SK-N-DZ (cell line): ENCODE measurements around the gene LCORL. TPM values are rescaled to one million over a fixed set of nuclear protein-coding genes. Genes with fewer than 3 reads are reported as not detected.
"Not testable (repeated sequence)": the region's sequence is repeated elsewhere in the genome, so short reads cannot be mapped to it uniquely, and the experiment has no call there.

ENCODE experiments used
- DNase-seq: peaks from one replicate; pipeline ENCODE4 v3.0.0-alpha.2; 2015; ENCODE audit warnings: low spot score
- polyA plus RNA-seq, 2 experiments: library from polyadenylated mRNA; depleted of rRNA; stranded (reverse); fragments of >200 nt; gene quantifications; 2 replicates each; pipeline ENCODE4 v1.2.3, GENCODE V29; 2014

LCORL gene
- polyA plus RNA-seq (2014; cell fraction: cytosol; rRNA removed): 20.6 and 21.5 TPM in 2 replicates
- polyA plus RNA-seq (2014; cell fraction: nucleus; rRNA removed): 8.2 and 14.7 TPM in 2 replicates

GRCh38 chr4:18021720-18022571 lies at the start of gene LCORL:
Gene LCORL, minus strand, starts transcription at chr4:18021755. Its CDS starts 4 bp downstream, at chr4:18021751.
- DNase-seq: peak; percentile 97

GRCh38 chr4:18069810-18070209 lies 48.3 kb upstream of the LCORL start:
- no peak for DNase-seq

DNA sequence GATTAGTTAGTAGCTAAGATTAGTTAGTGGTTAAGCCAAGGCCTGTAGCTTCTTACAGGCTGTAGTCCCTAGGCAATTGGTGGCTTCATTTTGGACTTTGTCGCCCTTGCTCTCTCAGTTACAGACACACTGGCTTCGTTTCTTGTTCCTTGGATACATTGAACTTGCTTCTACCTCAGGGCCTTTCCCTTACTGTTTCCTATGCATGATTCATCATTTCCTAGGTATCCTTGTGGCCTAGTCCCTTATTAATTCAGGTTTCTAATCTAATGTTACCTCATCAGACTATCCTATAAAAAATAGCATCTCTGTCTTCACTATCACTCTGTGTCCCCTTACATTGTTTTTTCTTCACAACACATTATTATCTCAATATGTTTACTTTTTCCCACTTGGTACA lies 45.5 kb upstream of the LCORL start:
- DNase-seq: no peak

- DNase-seq: no peak
Observed at GRCh38 chr4:18063079-18063478, 41.5 kb upstream of the LCORL start.

- DNase-seq: no peak
Observed at GRCh38 chr4:18057821-18058533, 36.4 kb upstream of the LCORL start.

- DNase-seq: no peak
Observed at GRCh38 chr4:18056030-18056429, 34.5 kb upstream of the LCORL start.

DNA sequence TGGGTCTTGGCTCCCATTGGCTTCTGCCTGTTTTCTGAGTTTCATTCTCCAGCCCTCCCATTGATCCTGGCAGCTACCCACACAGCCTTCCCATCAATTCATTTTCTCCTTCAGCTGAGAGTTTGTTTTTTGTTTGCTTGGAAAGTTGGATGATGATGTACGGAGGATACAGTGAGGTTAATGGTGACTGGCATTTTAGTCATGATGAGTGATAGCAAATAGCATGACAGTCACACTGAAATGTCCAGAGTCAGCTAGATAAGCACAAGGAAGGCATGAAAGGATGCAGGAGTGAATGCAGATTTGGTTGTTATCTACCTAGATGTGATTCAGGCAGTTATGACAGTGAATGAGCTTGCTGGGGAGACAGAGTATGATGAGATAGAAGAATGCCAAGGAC lies 30.6 kb upstream of the LCORL start:
- no peak for DNase-seq

GRCh38 chr4:18051281-18051680 lies 29.7 kb upstream of the LCORL start:
- DNase-seq: no peak

- DNase-seq: no peak
Observed at GRCh38 chr4:18050448-18050847, 28.9 kb upstream of the LCORL start.

- DNase-seq: no peak
Observed at GRCh38 chr4:18049446-18049845, 27.9 kb upstream of the LCORL start.

- no peak for DNase-seq
Observed at GRCh38 chr4:18042754-18043153, 21.2 kb upstream of the LCORL start.

- DNase-seq: no peak
Observed at GRCh38 chr4:18042012-18042411, 20.5 kb upstream of the LCORL start.

GRCh38 chr4:18041114-18041513 lies 19.6 kb upstream of the LCORL start:
- DNase-seq: no peak

GRCh38 chr4:18039113-18039512 lies 17.6 kb upstream of the LCORL start:
- DNase-seq: no peak

GRCh38 chr4:18036369-18036768 lies 14.8 kb upstream of the LCORL start:
- DNase-seq: not testable (repeated sequence)

GRCh38 chr4:18034099-18034498 lies 12.5 kb upstream of the LCORL start:
- DNase-seq: no peak

GRCh38 chr4:18033111-18034085 lies 11.8 kb upstream of the LCORL start:
- DNase-seq: no peak

- DNase-seq: no peak
Observed at GRCh38 chr4:18025288-18025687, 3.7 kb upstream of the LCORL start.

DNA sequence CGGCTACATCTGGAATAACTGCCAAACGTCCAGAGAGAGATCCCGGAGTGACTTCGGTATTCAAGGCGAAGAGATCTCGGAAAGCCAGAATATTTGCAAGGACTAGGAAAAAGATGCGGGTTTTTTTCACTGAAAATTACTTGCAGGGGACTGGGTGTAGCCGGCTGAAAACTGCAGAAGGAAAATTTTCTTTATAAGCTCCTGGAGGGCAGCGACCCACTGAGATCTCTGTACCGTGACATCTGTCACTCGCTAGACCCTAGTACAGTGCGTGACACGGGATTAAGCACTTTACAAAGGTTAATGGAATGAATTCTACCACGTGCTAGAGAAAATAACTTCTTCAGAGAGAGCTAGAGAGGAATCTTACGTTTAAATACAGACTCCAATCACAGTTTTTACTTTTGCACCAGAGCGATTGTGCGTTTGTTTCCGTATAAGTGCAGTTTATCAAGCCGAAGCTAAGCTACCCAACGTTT lies 1.1 kb upstream of the LCORL start:
- DNase-seq: no peak

- no peak for DNase-seq
Observed at GRCh38 chr4:18021470-18021719, 160 bp downstream of the LCORL start.

DNA sequence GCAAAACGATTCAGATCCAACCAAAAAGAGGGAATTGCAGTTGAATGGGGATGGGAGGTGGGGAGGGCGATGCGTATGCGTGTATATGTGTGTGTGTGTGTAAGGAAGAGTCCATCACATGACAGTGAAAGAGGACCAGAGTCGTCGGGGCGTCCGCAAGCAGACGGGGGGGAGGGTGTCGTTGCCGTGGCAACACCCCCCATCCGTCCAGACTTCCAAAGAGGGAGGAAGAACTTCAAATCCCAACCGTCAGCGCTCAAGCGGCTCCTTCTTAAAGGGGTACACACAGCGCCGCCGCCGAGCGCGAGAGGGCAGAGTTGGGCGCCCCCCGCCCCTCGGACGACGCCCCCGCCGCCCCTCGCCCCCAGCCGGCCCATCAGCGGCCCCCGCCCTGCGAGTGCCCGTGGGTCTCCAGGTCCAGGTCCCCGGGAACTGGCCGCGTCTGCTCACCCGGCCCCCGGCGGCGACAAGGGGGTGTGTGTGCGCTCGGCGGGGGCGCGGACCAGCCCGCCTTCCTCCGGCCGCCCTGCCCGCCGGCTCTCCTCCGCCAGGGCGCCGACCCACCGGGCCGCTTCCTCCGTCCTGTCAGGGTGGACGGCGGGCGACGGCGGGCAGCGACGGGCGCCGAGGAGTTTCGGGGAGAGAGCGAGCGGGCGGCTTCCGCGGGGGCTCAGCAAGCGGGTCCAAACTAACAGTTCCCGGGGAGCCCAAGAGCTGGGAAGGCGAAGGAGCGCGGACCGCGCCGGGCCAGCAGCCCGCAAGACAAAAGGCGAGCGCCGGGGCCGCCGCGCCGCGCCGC lies 685 bp downstream of the LCORL start:
- DNase-seq: peak; percentile 83
